ENCODE data around the gene TRMT11.

TRMT11 gene

DNA sequence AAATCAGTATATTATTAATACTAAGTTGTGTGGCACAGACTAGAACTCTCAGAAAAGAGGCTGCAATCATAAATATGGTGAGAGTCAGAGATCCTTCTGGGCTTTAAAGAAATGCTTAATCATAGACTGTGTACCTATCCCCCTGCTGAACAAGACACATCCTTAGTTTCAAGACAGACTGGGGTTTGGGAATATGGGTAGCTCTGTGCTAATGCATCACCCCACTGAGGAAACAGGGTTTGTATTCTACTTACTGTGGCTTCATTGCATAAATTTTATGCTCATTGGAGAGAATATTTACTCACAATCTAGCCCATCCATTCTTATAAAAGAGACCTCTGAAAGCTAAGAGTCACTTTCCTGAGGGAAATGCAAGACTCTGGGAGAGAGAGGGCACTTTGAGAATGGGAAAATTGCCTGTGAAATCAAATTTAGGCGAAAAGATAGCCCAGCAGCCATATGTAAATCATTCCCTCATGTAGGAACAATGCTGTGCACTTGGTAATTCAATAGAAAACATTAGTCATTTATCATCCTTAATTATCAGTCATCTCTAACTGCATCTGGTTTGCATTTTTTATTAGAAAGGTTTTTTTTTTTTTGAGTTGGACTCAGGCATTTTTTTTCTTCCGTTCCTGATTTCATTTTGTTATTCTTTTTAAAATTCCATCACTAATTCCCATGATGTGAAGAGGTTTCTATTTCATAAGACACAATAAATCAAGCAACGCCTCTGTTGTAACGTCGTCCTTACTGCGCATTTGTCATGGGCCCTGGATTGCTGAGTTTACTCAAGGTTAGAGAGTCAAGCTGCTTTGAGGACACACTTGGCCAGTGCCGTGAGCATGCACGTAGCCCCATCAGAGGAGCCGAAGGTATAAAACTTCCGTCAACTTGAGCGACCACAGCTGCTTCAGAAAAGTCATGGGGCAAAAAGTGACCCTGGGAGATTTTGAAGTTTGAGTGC is 91.8 kb downstream of the TRMT11 start:
- DNase-seq: no peak

DNA sequence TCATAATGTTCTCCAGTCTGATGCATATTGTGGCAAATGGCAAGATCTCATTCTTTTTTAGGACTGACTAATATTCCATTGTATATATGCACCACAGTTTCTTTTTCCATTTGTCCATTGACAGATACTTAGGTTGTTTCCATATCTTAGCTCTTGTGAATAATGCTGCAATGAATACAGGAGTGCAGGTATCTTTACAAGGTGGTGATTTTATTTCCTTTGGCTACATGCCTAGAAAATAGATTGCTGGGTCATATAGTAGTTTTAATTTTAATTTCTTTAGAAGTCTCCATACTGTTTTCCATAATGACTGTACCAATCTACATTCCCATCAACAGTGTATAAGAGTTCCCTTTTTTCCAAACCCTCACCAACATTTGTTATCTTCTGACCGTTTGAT is 97.5 kb downstream of the TRMT11 start:
- no peak for DNase-seq

GRCh38 chr6:126086560-126086959 is 100.2 kb downstream of the TRMT11 start:
- DNase-seq: no peak

All from NCI-H2227 treated with DMSO at 0.1 percent for 48 hours (cell line).